Panc1 (cell line): ENCODE data around the gene EMX2. TPM values are rescaled to one million over a fixed set of nuclear protein-coding genes. Genes with fewer than 3 reads are reported as not detected.

Experiments used
- ATAC-seq: fragments of 200-7000 bp; cut with Tn5 transposase; 2 replicates; pipeline ENCODE4 v1.9.1; 2020; ENCODE audit warnings: mild to moderate bottlenecking, moderate library complexity
- BruUV-seq: library from RNA; stranded (reverse); fragments of 400-500 nt; replicated peaks from 2 replicates; lab custom pipeline; 2021; lab: Mats Ljungman, UMichigan
- CTCF ChIA-PET: fragments of 300-600 bp; sonication (Branson Sonifier 250); formaldehyde crosslinking; loops from one replicate; lab custom pipeline; 2022; ENCODE audit warnings: antibody characterized with exemption; lab: Charles Lee
- POLR2A ChIA-PET: fragments of 300-600 bp; sonication (Branson Sonifier 250); formaldehyde crosslinking; loops from one replicate; lab custom pipeline; 2022; ENCODE audit warnings: antibody characterized with exemption; lab: Charles Lee
- DNase-seq: peaks from one replicate; pipeline ENCODE4 v3.0.0-alpha.2; 2010; ENCODE audit warnings: low read depth, low spot score
- H3K27ac ChIP-seq: 2 replicates; pipeline ENCODE4 v1.5.1; 2011; ENCODE audit warnings: mild to moderate bottlenecking, low read length, inconsistent platforms
- H3K27me3 ChIP-seq: fragments of 200-500 bp; sonication (Bioruptor generic); 2 replicates; pipeline ENCODE4 v1.6.0; 2014; ENCODE audit warnings: low read length, inconsistent platforms; ENCODE audit not compliant: control insufficient read depth, insufficient read depth
- H3K36me3 ChIP-seq: fragments of 200-500 bp; sonication (Bioruptor generic); 2 replicates; pipeline ENCODE4 v1.5.1; 2014; ENCODE audit warnings: inconsistent platforms, mild to moderate bottlenecking, low read length, moderate library complexity; ENCODE audit not compliant: control insufficient read depth, insufficient read depth
- H3K4me1 ChIP-seq: 2 replicates; pipeline ENCODE4 v1.5.1; 2011; ENCODE audit warnings: inconsistent platforms, mild to moderate bottlenecking, low read length, moderate library complexity; ENCODE audit not compliant: control insufficient read depth, insufficient read depth
- H3K4me3 ChIP-seq, 2 experiments: 2 replicates each; pipeline ENCODE4 v1.5.1; 2011 to 2012; ENCODE audit warnings: low read depth in 2 of 2, low read length in 2 of 2, mild to moderate bottlenecking in 2 of 2, inconsistent platforms in 1 of 2, moderate library complexity in 1 of 2
- H3K9me3 ChIP-seq: fragments of 200-500 bp; sonication (Bioruptor generic); 2 replicates; pipeline ENCODE4 v1.5.1; 2014; ENCODE audit warnings: low read depth, mild to moderate bottlenecking, inconsistent platforms, low read length, moderate library complexity; ENCODE audit not compliant: control insufficient read depth, insufficient read depth
- CTCF ChIP-seq: fragments of 450-650 bp; IDR thresholded peaks from 2 replicates; pipeline ENCODE4 v1.5.1; 2017; ENCODE audit warnings: mild to moderate bottlenecking
- POLR2AphosphoS5 ChIP-seq: IDR thresholded peaks from 2 replicates; pipeline ENCODE4 v1.6.1; 2012; ENCODE audit warnings: mild to moderate bottlenecking, low read depth, low read length, moderate library complexity
- REST ChIP-seq, 2 experiments: IDR thresholded peaks; 2 replicates each; pipeline ENCODE4 v1.6.1; 2011 to 2012; ENCODE audit warnings: low read depth in 2 of 2, control low read depth in 1 of 2, low read length in 1 of 2, mild to moderate bottlenecking in 1 of 2, moderate library complexity in 1 of 2; ENCODE audit not compliant: insufficient read depth in 1 of 2
- SIN3A ChIP-seq: IDR thresholded peaks from 2 replicates; pipeline ENCODE4 v1.6.1; 2012; ENCODE audit warnings: low read depth, mild to moderate bottlenecking, low read length, moderate library complexity, borderline replicate concordance; ENCODE audit not compliant: insufficient read depth
- TCF7L2 ChIP-seq: IDR thresholded peaks from 2 replicates; pipeline ENCODE4 v1.6.1; 2011; ENCODE audit warnings: mild to moderate bottlenecking, low read depth, low read length, inconsistent platforms
- in situ Hi-C: cut with HindIII; loops from 2 replicates; pipeline ENCODE4 v1.10.0; 2016; ENCODE audit warnings: low sequenced_read_pairs, low pct_unique_long_range_greater_than_20kb
- intact Hi-C: fragments of 100-400 bp; cut with micrococcal nuclease; formaldehyde crosslinking; loops from one replicate; pipeline ENCODE4 v1.10.0; 2022; ENCODE audit not compliant: unreplicated experiment
- total RNA-seq: library from RNA; stranded (reverse); gene quantifications from one replicate; pipeline ENCODE4 v1.2.1, GENCODE V29; 2021; ENCODE audit not compliant: unreplicated experiment

The EMX2 gene
- total RNA-seq, 1 experiment from 2014 or later, result not detected

GRCh38 chr10:117500456-117500855 lies 42.1 kb upstream of the EMX2 start:
- in situ Hi-C loops, result no loop called here

GRCh38 chr10:117501460-117502035 lies 41.0 kb upstream of the EMX2 start:
- Histone ChIP-seq H3K27ac (no peak overlapping the region), H3K9me3 (no peaks in the 10 kb centered on the region), H3K36me3 (no peaks in the 10 kb centered on the region), H3K27me3 (peaks cover 10% of the 10 kb centered on the region), H3K4me3 (no peak overlapping the region), H3K4me1 (no peaks in the 10 kb centered on the region)
- BruUV-seq, result no TSS peak
- ATAC-seq, result no peak
- in situ Hi-C loops (no loop called here), intact Hi-C loops (no loop called here)
- DNase-seq, result no peak
- POLR2A ChIA-PET, result no interaction called here
- CTCF ChIA-PET, result no interaction called here
- TF ChIP-seq REST (IDR thresholded peaks at IDR 0.05; ENCODE audit: insufficient read depth in 1 of 2, low read depth in 2 of 2, low read length in 1 of 2) (no peak), POLR2AphosphoS5 (no peak), SIN3A (no peak), CTCF (no peak), TCF7L2 (no peak)

More at GRCh38 chr10:117500456-117500855, 42.1 kb upstream of the EMX2 start:
- Histone ChIP-seq H3K9me3 (no peaks in the 10 kb centered on the region), H3K27ac (no peak overlapping the region), H3K4me1 (no peaks in the 10 kb centered on the region), H3K4me3 (no peak overlapping the region), H3K36me3 (no peaks in the 10 kb centered on the region), H3K27me3 (peaks cover 5% of the 10 kb centered on the region; the same call in 1 of the 2 replicates)
- ChIA-PET POLR2A (no interaction called here), CTCF (no interaction called here)
- intact Hi-C loops, result no loop called here
- ATAC-seq, result no peak
- no TSS peak for BruUV-seq
- DNase-seq, result no peak
- TF ChIP-seq REST (IDR thresholded peaks at IDR 0.05; ENCODE audit: insufficient read depth in 1 of 2, low read depth in 2 of 2, low read length in 1 of 2), result no peak
- no peak for TF ChIP-seq POLR2AphosphoS5
- no peak for TF ChIP-seq SIN3A
- TF ChIP-seq TCF7L2, result no peak
- TF ChIP-seq CTCF, result no peak
